Measurements from ENCODE around the gene VAT1L.

VAT1L gene

GRCh38 chr16:77890075-77890474 is 101.7 kb downstream of the VAT1L start:
- H3K27me3 ChIP-seq (ENCODE audit: insufficient read depth, low read length) = no peaks in the 10 kb centered on the region
- peaks cover 7% of the 10 kb centered on the region; the same call in 1 of the 2 replicates for H3K36me3 ChIP-seq (ENCODE audit: insufficient read depth, low read length)
- no peak overlapping the region for H3K27ac ChIP-seq (ENCODE audit: low read depth, low read length)
- H3K9me3 ChIP-seq (ENCODE audit: insufficient read depth, low read depth, low read length) = no peaks in the 10 kb centered on the region
- H3K4me1 ChIP-seq (ENCODE audit: insufficient read depth, low read length) = no peaks in the 10 kb centered on the region
- H3K4me3 ChIP-seq (ENCODE audit: low read length) = no peak overlapping the region
- no peak overlapping the region for H3K9ac ChIP-seq (ENCODE audit: low read depth, low read length)

GRCh38 chr16:77894162-77894561 is 105.8 kb downstream of the VAT1L start:
- H3K27me3 ChIP-seq (ENCODE audit: insufficient read depth, low read length) = no peaks in the 10 kb centered on the region
- H3K4me1 ChIP-seq (ENCODE audit: insufficient read depth, low read length) = peaks cover 10% of the 10 kb centered on the region; the same call in 1 of the 2 replicates
- WGBS = 79% methylated on average over 6 of the region's 6 CpGs

DNA sequence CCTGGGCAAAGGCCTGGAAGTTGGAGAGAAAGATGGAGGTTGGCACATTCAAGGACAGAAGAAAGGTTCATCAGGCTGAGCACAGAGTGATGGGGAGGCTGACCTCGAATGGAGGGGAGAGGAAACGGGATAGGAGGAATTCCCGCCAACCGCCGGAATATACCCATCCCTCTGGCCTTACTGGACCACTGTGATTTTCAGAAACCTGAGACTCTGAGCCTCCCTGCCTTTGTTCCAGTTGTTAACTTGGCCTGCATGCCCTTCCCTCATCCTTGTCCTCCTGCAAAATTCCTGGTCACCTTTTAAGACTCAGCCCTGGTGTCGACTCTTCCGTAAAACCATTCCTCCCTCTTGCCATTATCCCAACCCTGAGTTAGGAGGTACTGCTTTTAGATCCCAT is 107.6 kb downstream of the VAT1L start:
- Histone ChIP-seq H3K9ac (ENCODE audit: low read depth, low read length) (no peak overlapping the region), H3K27me3 (ENCODE audit: insufficient read depth, low read length) (no peaks in the 10 kb centered on the region), H3K4me3 (ENCODE audit: low read length) (no peak overlapping the region), H3K4me1 (ENCODE audit: insufficient read depth, low read length) (peaks cover 10% of the 10 kb centered on the region; the same call in 1 of the 2 replicates), H3K27ac (ENCODE audit: low read depth, low read length) (no peak overlapping the region), H3K9me3 (ENCODE audit: insufficient read depth, low read depth, low read length) (no peaks in the 10 kb centered on the region), H3K36me3 (ENCODE audit: insufficient read depth, low read length) (no peaks in the 10 kb centered on the region)
- WGBS = 65% methylated on average over 7 of the region's 7 CpGs

More at GRCh38 chr16:77894162-77894561, 105.8 kb downstream of the VAT1L start:
- H3K9me3 ChIP-seq (ENCODE audit: insufficient read depth, low read depth, low read length) = no peaks in the 10 kb centered on the region
- H3K9ac ChIP-seq (ENCODE audit: low read depth, low read length) = no peak overlapping the region
- no peak overlapping the region for H3K4me3 ChIP-seq (ENCODE audit: low read length)
- H3K36me3 ChIP-seq (ENCODE audit: insufficient read depth, low read length) = no peaks in the 10 kb centered on the region
- no peak overlapping the region for H3K27ac ChIP-seq (ENCODE audit: low read depth, low read length)

GRCh38 chr16:77896415-77897128 is 108.2 kb downstream of the VAT1L start:
- no peaks in the 10 kb centered on the region for H3K36me3 ChIP-seq (ENCODE audit: insufficient read depth, low read length)
- H3K27ac ChIP-seq (ENCODE audit: low read depth, low read length) = no peak overlapping the region
- no peak overlapping the region for H3K9ac ChIP-seq (ENCODE audit: low read depth, low read length)
- H3K27me3 ChIP-seq (ENCODE audit: insufficient read depth, low read length) = no peaks in the 10 kb centered on the region
- no peak overlapping the region for H3K4me3 ChIP-seq (ENCODE audit: low read length)
- peaks cover 10% of the 10 kb centered on the region; the same call in 1 of the 2 replicates for H3K4me1 ChIP-seq (ENCODE audit: insufficient read depth, low read length)
- H3K9me3 ChIP-seq (ENCODE audit: insufficient read depth, low read depth, low read length) = no peaks in the 10 kb centered on the region
- 63% methylated on average over 7 of the region's 7 CpGs for WGBS

DNA sequence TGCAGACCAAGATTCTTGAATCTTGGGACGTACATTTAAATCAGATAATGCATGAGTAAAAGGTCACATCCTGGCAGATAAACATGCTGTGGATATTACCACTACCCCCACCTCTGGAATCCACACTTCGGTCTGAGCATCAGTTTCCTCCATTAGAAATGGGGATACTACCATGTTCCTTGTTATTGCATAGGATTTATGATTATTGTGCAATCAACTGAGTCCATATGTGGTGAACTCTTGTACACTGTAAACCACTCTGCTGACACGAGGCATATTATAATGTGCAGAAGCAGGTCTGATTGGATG is 108.7 kb downstream of the VAT1L start:
- Histone ChIP-seq H3K4me1 (ENCODE audit: insufficient read depth, low read length) (peaks cover 10% of the 10 kb centered on the region; the same call in 1 of the 2 replicates), H3K27ac (ENCODE audit: low read depth, low read length) (no peak overlapping the region), H3K9ac (ENCODE audit: low read depth, low read length) (no peak overlapping the region), H3K9me3 (ENCODE audit: insufficient read depth, low read depth, low read length) (no peaks in the 10 kb centered on the region), H3K36me3 (ENCODE audit: insufficient read depth, low read length) (no peaks in the 10 kb centered on the region), H3K27me3 (ENCODE audit: insufficient read depth, low read length) (no peaks in the 10 kb centered on the region), H3K4me3 (ENCODE audit: low read length) (no peak overlapping the region)
- 92% methylated on average over 3 of the region's 3 CpGs for WGBS

DNA sequence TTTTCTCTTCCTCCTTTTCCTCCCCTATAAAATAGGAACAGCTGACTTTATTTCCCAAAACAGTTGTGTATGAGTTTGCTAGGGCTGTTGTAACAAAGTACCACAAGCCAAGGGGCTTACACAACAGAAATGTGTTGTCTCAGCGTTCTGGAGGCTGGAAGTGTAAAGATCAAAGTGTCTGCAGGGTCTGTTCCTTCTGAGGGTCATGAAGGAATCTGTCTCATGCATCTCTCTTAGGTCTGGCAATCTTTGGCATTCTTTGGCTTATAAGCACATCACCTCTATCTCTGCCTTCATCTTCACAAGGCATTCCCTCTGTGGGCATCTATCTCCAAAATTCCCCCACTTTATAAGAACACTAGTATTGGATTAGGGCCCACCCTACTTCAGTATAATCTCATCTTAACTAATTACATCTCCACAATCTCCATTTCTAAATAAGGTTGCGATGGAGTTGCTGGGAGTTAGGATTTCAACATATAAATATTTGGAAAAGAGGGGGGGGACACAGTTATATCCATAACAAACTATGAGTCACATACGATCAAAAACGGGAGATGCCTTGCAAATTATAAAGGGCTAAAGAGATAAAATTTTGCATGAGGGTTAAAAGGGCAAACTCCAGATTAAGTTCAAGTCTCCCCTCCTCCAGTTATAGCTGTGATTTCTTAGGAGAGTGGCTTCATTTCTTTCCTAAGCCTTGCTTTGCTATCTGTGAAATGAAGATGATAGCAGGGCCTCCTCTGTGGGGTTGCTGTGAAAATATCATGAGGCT is 109.7 kb downstream of the VAT1L start:
- Histone ChIP-seq H3K36me3 (ENCODE audit: insufficient read depth, low read length) (no peaks in the 10 kb centered on the region), H3K27me3 (ENCODE audit: insufficient read depth, low read length) (no peaks in the 10 kb centered on the region), H3K9ac (ENCODE audit: low read depth, low read length) (no peak overlapping the region), H3K9me3 (ENCODE audit: insufficient read depth, low read depth, low read length) (no peaks in the 10 kb centered on the region), H3K27ac (ENCODE audit: low read depth, low read length) (no peak overlapping the region), H3K4me1 (ENCODE audit: insufficient read depth, low read length) (peaks cover 10% of the 10 kb centered on the region; the same call in 1 of the 2 replicates), H3K4me3 (ENCODE audit: low read length) (no peak overlapping the region)
- 84% methylated on average over 3 of the region's 4 CpGs for WGBS

DNA sequence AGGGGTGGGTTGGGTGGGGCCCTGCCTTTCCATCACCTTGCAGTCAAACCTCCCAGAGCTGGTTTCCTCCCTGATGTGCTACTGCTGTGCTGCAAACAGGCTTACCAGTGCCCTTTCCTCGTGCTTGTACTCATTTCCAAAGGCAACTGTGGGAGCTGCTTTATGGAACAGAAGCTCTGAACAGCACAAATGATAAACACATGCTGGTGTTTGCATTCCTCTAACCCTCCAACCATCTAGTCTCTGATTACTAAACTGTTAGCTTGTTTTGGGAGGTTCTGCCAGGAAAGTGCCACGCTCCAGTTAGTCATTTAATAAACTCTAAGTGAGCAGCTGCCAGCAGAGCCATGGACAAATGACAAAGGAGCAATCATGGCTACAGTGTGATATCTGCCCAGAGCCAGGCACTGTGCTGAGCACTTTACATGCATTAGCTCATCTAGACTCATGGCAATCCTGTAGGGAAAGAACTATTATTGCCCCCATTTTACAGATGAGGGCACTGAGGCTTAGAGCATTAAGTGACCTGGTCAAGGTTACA is 110.4 kb downstream of the VAT1L start:
- WGBS = 77% methylated on average over 2 of the region's 2 CpGs
- Histone ChIP-seq H3K4me1 (ENCODE audit: insufficient read depth, low read length) (peaks cover 10% of the 10 kb centered on the region; the same call in 1 of the 2 replicates), H3K9ac (ENCODE audit: low read depth, low read length) (no peak overlapping the region), H3K4me3 (ENCODE audit: low read length) (no peak overlapping the region), H3K27me3 (ENCODE audit: insufficient read depth, low read length) (no peaks in the 10 kb centered on the region), H3K27ac (ENCODE audit: low read depth, low read length) (no peak overlapping the region), H3K9me3 (ENCODE audit: insufficient read depth, low read depth, low read length) (no peaks in the 10 kb centered on the region), H3K36me3 (ENCODE audit: insufficient read depth, low read length) (no peaks in the 10 kb centered on the region)

- Histone ChIP-seq H3K4me1 (ENCODE audit: insufficient read depth, low read length) (peaks cover 10% of the 10 kb centered on the region; the same call in 1 of the 2 replicates), H3K9me3 (ENCODE audit: insufficient read depth, low read depth, low read length) (no peaks in the 10 kb centered on the region), H3K27me3 (ENCODE audit: insufficient read depth, low read length) (no peaks in the 10 kb centered on the region), H3K9ac (ENCODE audit: low read depth, low read length) (no peak overlapping the region), H3K36me3 (ENCODE audit: insufficient read depth, low read length) (no peaks in the 10 kb centered on the region), H3K4me3 (ENCODE audit: low read length) (no peak overlapping the region), H3K27ac (ENCODE audit: low read depth, low read length) (no peak overlapping the region)
- 93% methylated on average over 3 of the region's 3 CpGs for WGBS
Observed at GRCh38 chr16:77899416-77899815, 111.1 kb downstream of the VAT1L start.

GRCh38 chr16:77905374-77905920 is 117.1 kb downstream of the VAT1L start:
- H3K36me3 ChIP-seq (ENCODE audit: insufficient read depth, low read length) = 0 out of 2 replicates have a peak, but pooled peaks cover 6% of the 10 kb centered on the region
- no peak overlapping the region for H3K4me3 ChIP-seq (ENCODE audit: low read length)
- 99% methylated on average over 7 of the region's 7 CpGs for WGBS
- H3K27me3 ChIP-seq (ENCODE audit: insufficient read depth, low read length) = no peaks in the 10 kb centered on the region
- H3K27ac ChIP-seq (ENCODE audit: low read depth, low read length) = no peak overlapping the region
- no peaks in the 10 kb centered on the region for H3K9me3 ChIP-seq (ENCODE audit: insufficient read depth, low read depth, low read length)
- no peaks in the 10 kb centered on the region for H3K4me1 ChIP-seq (ENCODE audit: insufficient read depth, low read length)
- no peak overlapping the region for H3K9ac ChIP-seq (ENCODE audit: low read depth, low read length)

GRCh38 chr16:77910021-77910420 is 121.7 kb downstream of the VAT1L start:
- H3K27ac ChIP-seq (ENCODE audit: low read depth, low read length) = no peak overlapping the region
- H3K4me1 ChIP-seq (ENCODE audit: insufficient read depth, low read length) = peaks cover 11% of the 10 kb centered on the region
- no peaks in the 10 kb centered on the region for H3K9me3 ChIP-seq (ENCODE audit: insufficient read depth, low read depth, low read length)
- no peaks in the 10 kb centered on the region for H3K27me3 ChIP-seq (ENCODE audit: insufficient read depth, low read length)
- 93% methylated on average over 3 of the region's 3 CpGs for WGBS
- H3K9ac ChIP-seq (ENCODE audit: low read depth, low read length) = no peak overlapping the region
- no peak overlapping the region for H3K4me3 ChIP-seq (ENCODE audit: low read length)
- 0 out of 2 replicates have a peak, but pooled peaks cover 6% of the 10 kb centered on the region for H3K36me3 ChIP-seq (ENCODE audit: insufficient read depth, low read length)

DNA sequence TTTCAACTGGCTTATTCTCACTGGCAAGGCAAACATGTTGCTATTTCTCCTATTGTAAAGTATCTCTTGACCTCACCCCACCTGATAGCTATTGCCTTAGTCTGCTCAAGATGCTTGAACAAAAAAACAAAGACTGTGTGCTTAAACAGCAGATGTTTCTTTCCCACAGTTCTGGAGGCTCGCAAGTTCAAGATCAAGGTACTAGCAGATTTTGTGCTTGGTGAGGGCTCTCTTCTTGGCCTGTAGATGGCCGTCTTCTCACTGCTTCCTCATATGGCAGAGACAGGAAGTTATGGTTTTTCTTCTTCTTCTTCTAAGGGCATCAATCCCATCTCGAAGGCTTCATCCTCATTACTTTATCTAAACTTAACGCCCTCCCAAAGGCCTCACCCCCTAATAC is 124.3 kb downstream of the VAT1L start:
- H3K9ac ChIP-seq (ENCODE audit: low read depth, low read length) = no peak overlapping the region
- no peak overlapping the region for H3K27ac ChIP-seq (ENCODE audit: low read depth, low read length)
- no peak overlapping the region for H3K4me3 ChIP-seq (ENCODE audit: low read length)
- no peaks in the 10 kb centered on the region for H3K36me3 ChIP-seq (ENCODE audit: insufficient read depth, low read length)
- H3K4me1 ChIP-seq (ENCODE audit: insufficient read depth, low read length) = peaks cover 23% of the 10 kb centered on the region
- no peaks in the 10 kb centered on the region for H3K27me3 ChIP-seq (ENCODE audit: insufficient read depth, low read length)
- no peaks in the 10 kb centered on the region for H3K9me3 ChIP-seq (ENCODE audit: insufficient read depth, low read depth, low read length)
- 84% methylated on average over 4 of the region's 4 CpGs for WGBS
